HCT116 (cell line): ENCODE measurements around the gene C1orf185.
"Not testable (repeated sequence)": the region's sequence is repeated elsewhere in the genome, so short reads cannot be mapped to it uniquely, and the experiment has no call there.

Experiments used
- CTCF ChIP-seq, 3 experiments: fragments of 200-600 bp in 1 of 3; sonication (generic) in 1 of 3; IDR thresholded peaks in 2 of 3; conservative IDR thresholded peaks in 1 of 3; 2 replicates each; pipeline ENCODE4 v1.5.1; 2012 to 2017; ENCODE audit warnings: low read depth in 2 of 3, low read length in 2 of 3, antibody characterized with exemption in 1 of 3, borderline replicate concordance in 1 of 3, control low read depth in 1 of 3, mild to moderate bottlenecking in 1 of 3, mixed read lengths in 1 of 3, mixed run types in 1 of 3, moderate library complexity in 1 of 3; ENCODE audit not compliant: insufficient read depth in 1 of 3
- SP1 ChIP-seq: IDR thresholded peaks from 2 replicates; pipeline ENCODE4 v1.6.1; 2012; ENCODE audit warnings: low read depth

- TF ChIP-seq CTCF (IDR thresholded peaks at IDR 0.05 in 2 of 3, conservative IDR thresholded peaks at IDR 0.05 in 1 of 3; ENCODE audit: borderline replicate concordance in 1 of 3, insufficient read depth in 1 of 3, low read depth in 2 of 3, low read length in 2 of 3); SP1: not testable (repeated sequence)
Measured at GRCh38 chr1:51127152-51127551, 25.1 kb downstream of the C1orf185 start.
